ENCODE data around the gene HS3ST4. TPM values are rescaled to one million over a fixed set of nuclear protein-coding genes. Genes with fewer than 3 reads are reported as not detected.

The HS3ST4 gene
- total and polyA plus RNA-seq, 2 experiments from 2014 or later, result 0.44 to 2.1 TPM

GRCh38 chr16:26070302-26071100, 378.7 kb downstream of the HS3ST4 start:
- H3K27me3 Mint-ChIP-seq (ENCODE audit: insufficient read depth, low read depth, poor library complexity), result no peaks in the 10 kb centered on the region

More at GRCh38 chr16:26070302-26071100, 378.7 kb downstream of the HS3ST4 start:
- 0 out of 2 replicates have a peak overlapping the region, but pooled peaks have one; percentile 16 for H3K4me3 ChIP-seq
- ATAC-seq (no peak), DNase-seq (ENCODE audit: low spot score) (peak; percentile 41)
- no peaks in the 10 kb centered on the region for H3K79me2 ChIP-seq (replicated peaks; ENCODE audit: insufficient read depth)
- Mint-ChIP-seq H3K9me3 (peaks cover 74% of the 10 kb centered on the region), H3K36me3 (ENCODE audit: low read depth) (peaks cover 11% of the 10 kb centered on the region; the same call in 2 of the 3 replicates), H3K4me1 (peaks cover 12% of the 10 kb centered on the region), H3K4me3 (no peak overlapping the region; the same call in 2 of the 3 replicates), H3K27ac (no peak overlapping the region)
- no peak overlapping the region for H3K27ac ChIP-seq (ENCODE audit: low read depth)
- H3F3A ChIP-seq (replicated peaks; ENCODE audit: low read depth), result no peaks in the 10 kb centered on the region
- H3K36me3 ChIP-seq (ENCODE audit: insufficient read depth), result no peaks in the 10 kb centered on the region; the same call in 1 of the 2 replicates
- TF ChIP-seq JUNB (IDR thresholded peaks at IDR 0.05; ENCODE audit: unreplicated experiment) (no peak), NANOG (IDR thresholded peaks at IDR 0.05; ENCODE audit: borderline replicate concordance) (no peak), EZH2 (IDR thresholded peaks at IDR 0.05; ENCODE audit: low read depth, unreplicated experiment) (no peak), POLR2AphosphoS5 (IDR thresholded peaks at IDR 0.05; ENCODE audit: low read depth) (no peak), ETS1 (IDR thresholded peaks at IDR 0.05) (no peak), EZH2phosphoT487 (IDR thresholded peaks at IDR 0.05; ENCODE audit: unreplicated experiment) (no peak), ZNF462 (CRISPR knock-in tag; IDR thresholded peaks at IDR 0.05) (no peak), ZNF114 (CRISPR knock-in tag; IDR thresholded peaks at IDR 0.05) (no peak), CTCF (conservative IDR thresholded peaks at IDR 0.05; ENCODE audit: low read depth in 2 of 2) (no peak), REST (IDR thresholded peaks at IDR 0.05; ENCODE audit: unreplicated experiment) (no peak), ZNF331 (CRISPR knock-in tag; IDR thresholded peaks at IDR 0.05; ENCODE audit: low read depth) (no peak), CREB1 (CRISPR knock-in tag; IDR thresholded peaks at IDR 0.05; ENCODE audit: low read depth) (no peak), STAT1 (IDR thresholded peaks at IDR 0.05; ENCODE audit: unreplicated experiment) (no peak)
- H2AFZ ChIP-seq, result no peak overlapping the region
- peaks cover 14% of the 10 kb centered on the region for H3K4me1 ChIP-seq (ENCODE audit: insufficient read depth)
- H4K20me1 ChIP-seq (replicated peaks; ENCODE audit: insufficient read depth), result no peaks in the 10 kb centered on the region
- peak overlapping the region; percentile 14; the same call in 1 of the 2 replicates for H3K4me2 ChIP-seq
- H3K9me2 ChIP-seq (ENCODE audit: insufficient read depth), result no peaks in the 10 kb centered on the region
- H3K27me3 ChIP-seq (ENCODE audit: insufficient read depth), result no peaks in the 10 kb centered on the region
